ENCODE data around the gene IQGAP2.
"Not testable (repeated sequence)": the region's sequence is repeated elsewhere in the genome, so short reads cannot be mapped to it uniquely, and the experiment has no call there.

The IQGAP2 gene

GRCh38 chr5:76724871-76725270, 321.8 kb downstream of the IQGAP2 start:
- DNase-seq = no peak

GRCh38 chr5:76728965-76729364, 325.9 kb downstream of the IQGAP2 start:
- DNase-seq = no peak

GRCh38 chr5:76729373-76730290, 326.5 kb downstream of the IQGAP2 start:
- DNase-seq = no peak

- DNase-seq = no peak
Observed at GRCh38 chr5:76732405-76733048, 329.4 kb downstream of the IQGAP2 start.

DNA sequence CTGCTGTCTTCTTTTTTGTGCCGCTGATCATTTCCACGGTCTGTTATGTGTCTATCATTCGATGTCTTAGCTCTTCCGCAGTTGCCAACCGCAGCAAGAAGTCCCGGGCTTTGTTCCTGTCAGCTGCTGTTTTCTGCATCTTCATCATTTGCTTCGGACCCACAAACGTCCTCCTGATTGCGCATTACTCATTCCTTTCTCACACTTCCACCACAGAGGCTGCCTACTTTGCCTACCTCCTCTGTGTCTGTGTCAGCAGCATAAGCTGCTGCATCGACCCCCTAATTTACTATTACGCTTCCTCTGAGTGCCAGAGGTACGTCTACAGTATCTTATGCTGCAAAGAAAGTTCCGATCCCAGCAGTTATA, 329.9 kb downstream of the IQGAP2 start:
- DNase-seq = peak; percentile 59

GRCh38 chr5:76735762-76736545, 332.9 kb downstream of the IQGAP2 start:
- DNase-seq = no peak

DNA sequence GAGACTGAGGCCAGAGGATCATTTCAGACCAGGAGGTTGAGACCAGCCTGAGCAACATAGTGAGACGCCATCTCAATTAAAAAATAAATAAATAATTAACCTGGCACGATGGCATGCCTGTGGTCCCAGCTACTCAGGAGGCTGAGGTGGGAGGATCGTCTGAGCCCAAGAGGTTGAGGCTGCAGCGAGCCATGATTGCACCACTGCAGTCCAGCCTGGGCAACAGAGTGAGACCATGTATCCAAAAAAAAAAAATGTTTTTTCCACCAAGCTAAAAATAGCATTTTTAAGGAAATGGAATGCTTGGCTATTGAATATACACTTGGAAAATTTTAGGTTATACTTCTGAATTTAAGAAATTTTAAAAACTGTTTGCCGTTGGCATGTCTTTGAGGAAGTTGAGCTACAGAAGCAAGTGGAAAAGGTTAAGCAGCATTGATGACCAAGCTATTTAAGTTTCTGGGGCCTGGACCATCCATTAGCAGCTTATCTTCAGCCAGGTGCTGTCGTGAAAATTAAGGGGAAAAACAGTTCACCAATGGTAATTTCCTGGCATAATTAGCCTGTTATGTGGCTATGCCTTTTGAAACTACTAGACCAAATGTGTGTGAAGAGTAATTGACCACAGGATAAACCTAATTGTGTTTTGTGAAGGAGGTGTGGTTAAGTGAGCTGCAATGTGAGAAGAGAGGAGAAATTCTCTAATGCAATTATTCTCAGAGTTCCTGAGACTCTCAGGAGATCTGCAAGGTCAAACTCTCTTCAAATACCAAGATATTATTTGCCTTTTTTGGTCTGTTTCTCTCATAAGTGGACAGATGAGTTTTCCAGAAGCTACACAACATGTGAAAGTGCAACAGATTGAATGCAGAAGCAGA, 333.8 kb downstream of the IQGAP2 start:
- no peak for DNase-seq

DNA sequence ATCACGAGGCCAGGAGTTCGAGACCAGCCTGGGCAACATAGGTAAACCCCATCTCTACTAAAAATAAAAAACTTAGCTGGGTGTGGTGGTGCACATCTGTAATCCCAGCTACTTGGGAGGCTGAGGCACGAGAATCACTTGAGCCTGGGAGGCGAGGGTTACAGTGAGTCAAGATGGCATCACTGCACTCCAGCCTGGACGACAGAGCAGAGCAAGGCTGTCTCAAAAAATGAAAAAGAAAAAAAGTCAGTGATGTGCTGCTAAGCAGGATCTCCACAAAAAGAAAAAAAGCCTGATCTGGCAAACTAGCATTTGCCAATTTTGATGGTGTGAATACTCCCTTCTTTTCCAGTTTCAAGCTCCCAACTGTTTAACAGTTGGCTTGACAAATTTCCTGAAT, 334.8 kb downstream of the IQGAP2 start:
- no peak for DNase-seq

DNA sequence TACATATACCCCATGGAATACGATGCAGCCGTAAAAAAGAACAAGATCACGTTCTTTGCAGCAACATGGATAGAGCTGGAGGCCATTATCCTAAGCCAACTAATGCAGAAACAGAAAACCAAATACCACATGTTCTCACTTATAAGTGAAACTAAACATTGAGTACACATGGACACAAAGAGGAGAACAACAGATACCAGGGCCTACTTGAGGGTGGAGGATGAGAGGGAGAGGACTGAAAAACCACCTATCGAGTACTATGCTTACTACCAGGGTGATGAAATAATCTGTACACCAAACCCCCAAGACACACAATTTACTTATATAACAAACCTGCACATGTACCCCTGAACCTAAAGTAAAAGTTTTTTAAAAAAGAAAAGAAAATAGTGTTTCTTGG, 338.4 kb downstream of the IQGAP2 start:
- DNase-seq = not testable (repeated sequence)

DNA sequence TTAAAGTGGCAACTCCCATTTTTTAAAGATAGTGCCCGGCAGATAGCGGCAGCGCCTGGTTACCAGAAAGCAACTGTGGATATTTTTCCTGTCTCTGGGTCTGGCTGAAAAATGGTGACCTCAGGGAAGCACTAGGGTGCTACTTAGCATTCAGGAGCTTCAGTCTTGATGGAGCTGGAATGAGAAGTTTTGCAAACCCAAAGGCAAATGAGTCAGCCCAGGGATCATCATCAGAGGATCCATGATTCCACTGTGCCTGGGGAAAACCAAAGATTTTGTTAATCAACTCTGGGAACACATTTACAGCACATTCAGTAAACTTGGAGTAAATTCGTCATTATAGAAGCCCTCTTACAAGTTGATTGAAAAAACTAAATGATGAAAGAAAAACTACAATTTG, 339.5 kb downstream of the IQGAP2 start:
- DNase-seq = no peak

- no peak for DNase-seq
Observed at GRCh38 chr5:76744632-76745031, 341.5 kb downstream of the IQGAP2 start.

- no peak for DNase-seq
Observed at GRCh38 chr5:76745670-76746069, 342.6 kb downstream of the IQGAP2 start.

GRCh38 chr5:76746677-76747076, 343.6 kb downstream of the IQGAP2 start:
- no peak for DNase-seq

DNA sequence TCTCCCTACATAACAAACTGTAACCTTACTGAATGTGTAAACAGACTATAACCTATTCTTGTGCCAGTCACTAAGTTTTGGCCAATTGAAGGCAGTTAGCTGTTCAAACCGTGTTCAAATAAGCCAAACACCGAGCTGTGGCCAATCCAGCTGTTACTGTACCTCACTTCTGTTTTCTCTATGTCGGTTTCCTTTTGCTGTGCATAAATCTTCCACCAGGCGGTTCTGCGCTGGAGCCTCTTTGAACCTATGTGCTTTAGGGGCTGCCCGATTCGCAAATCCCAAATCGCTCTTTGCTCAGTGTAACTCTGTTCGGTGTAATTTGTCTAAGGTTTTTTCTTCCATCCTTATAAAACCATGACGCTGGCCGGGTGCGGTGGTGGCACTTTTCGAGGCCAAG, 344.6 kb downstream of the IQGAP2 start:
- DNase-seq = no peak

DNA sequence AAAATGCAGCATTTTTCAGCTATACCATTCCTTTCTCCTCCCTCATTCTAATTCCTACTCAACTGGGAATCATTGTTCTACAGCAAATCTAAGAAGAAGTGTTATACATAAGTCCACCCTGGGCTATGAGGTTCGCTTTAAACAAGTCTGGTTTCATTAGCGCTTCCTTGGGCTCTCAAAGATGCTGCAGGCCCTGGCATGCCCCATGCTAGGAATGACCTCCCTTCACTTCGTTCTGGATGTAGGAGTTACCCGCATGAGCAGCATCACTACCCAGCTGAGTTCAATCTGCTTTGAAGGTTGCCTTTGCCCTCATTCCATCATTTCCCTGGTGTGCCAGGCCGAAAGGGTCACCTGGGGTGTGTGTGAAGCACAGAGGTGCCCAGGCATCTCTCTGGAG, 348.2 kb downstream of the IQGAP2 start:
- no peak for DNase-seq

GRCh38 chr5:76754668-76755078, 351.6 kb downstream of the IQGAP2 start:
- DNase-seq = no peak

DNA sequence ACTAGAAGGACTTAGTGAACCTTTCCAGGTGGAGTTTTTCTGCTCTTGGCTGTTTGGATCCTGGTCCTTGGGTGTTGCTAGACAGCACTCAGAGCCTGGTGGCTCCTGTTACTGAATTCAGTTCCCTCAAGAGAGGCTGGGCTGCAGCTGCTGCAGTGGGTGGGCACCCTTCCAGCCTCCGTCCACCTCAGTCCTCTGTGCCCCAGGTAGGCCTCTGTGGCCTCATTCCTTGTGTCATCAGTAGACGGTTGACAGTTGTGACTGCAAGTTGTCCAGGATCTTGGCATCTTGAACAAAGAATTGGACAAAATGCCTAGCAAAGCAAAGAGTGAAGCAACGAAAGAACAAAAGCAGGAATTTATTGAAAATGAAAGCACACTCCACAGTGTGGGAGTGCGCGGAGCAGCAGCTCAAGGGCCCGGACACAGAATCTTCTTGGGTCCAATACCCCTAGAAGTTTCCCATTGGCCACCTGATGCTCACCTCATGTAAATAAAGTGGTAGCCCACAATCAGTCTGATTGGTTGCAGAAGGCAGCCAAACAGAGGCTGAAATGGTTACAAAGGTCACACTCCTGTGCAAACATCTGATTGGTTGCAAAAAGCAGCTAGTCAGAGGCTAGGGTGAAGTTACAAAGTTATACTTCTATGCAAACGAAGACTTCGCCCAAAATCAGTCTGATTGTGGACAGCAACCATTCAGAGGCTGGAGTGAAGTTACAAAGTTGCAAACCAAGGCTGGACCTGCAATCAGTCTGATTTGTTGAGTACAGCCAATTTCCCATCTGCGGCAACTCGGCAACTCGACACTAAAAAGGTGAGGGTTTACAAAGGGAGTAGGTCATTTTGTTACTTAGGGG, 352.9 kb downstream of the IQGAP2 start:
- no peak for DNase-seq

DNA sequence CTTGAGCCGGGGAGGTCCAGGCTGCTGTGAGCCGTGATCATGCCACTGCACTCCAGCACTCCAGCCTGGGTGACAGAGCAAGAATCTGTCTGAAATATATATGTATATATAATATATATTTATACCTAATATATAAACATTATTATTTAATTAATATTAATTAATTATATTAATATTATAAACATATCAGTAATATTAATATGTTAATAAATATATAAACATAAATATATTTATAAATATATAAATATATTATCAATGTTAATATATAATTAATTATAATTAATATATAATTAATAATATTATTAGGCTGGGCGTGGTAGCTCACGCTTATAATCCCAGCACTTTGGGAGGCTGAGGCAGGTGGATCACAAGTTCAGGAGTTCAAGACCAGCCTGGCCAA, 354.0 kb downstream of the IQGAP2 start:
- DNase-seq = no peak
